ENCODE data around the gene ZNF682. TPM values are rescaled to one million over a fixed set of nuclear protein-coding genes. Genes with fewer than 3 reads are reported as not detected.

ZNF682 gene
- total RNA-seq, 1 experiment from 2014 or later: not detected

DNA sequence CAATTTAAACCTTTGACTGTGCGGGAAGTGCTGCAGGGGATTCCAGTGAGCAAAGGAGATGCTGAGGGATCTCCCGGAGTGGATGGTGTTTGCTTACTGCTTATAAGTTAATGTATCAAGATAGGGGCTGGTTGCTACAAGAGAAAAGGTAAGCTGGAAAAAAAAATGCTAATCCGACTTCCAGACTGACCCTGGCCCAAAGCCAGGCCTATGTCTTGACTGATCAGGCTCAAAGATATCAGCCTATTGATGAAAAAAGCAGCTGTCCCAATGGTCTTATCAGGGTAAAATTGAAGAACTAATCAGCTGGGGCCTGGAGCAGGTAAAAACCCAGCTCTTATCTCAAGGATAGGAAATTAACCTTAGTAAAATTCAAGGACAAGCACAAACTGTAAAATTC, 27.6 kb upstream of the ZNF682 start:
- DNase-seq (ENCODE audit: low read depth, low spot score): no peak
- no peak overlapping the region for H3K9ac ChIP-seq (ENCODE audit: low read length)
- H4K20me1 ChIP-seq (ENCODE audit: insufficient read depth): no peaks in the 10 kb centered on the region
- no peak overlapping the region for H3K27ac ChIP-seq (ENCODE audit: low read depth, low read length)
- H3K9me2 ChIP-seq (ENCODE audit: insufficient read depth): no peaks in the 10 kb centered on the region
- H3K9me3 ChIP-seq (ENCODE audit: control insufficient read depth in 1 of 2, insufficient read depth in 1 of 2, low read depth in 1 of 2, low read length in 2 of 2): peaks cover 6 to 11% of the 10 kb centered on the region in 2 experiments; a peak in 2 of 4 replicates
- H3K79me2 ChIP-seq (ENCODE audit: insufficient read depth, low read length): no peaks in the 10 kb centered on the region
- POLR2A ChIA-PET: no interaction called here
- BruUV-seq (replicated peaks): no TSS peak
- H3K4me1 ChIP-seq (ENCODE audit: control insufficient read depth in 1 of 2, insufficient read depth in 2 of 2, low read length in 2 of 2): no peaks in the 10 kb centered on the region
- ATAC-seq: no peak
- H3K4me2 ChIP-seq (ENCODE audit: low read length): no peak overlapping the region
- H2AFZ ChIP-seq (ENCODE audit: low read depth, low read length, poor library complexity, severe bottlenecking): no peak overlapping the region
- H3K27me3 ChIP-seq (ENCODE audit: insufficient read depth, low read length): no peaks in the 10 kb centered on the region
- no peaks in the 10 kb centered on the region for H3K36me3 ChIP-seq (ENCODE audit: control insufficient read depth in 1 of 2, insufficient read depth in 2 of 2, low read length in 2 of 2)
- CTCF ChIA-PET: no interaction called here
- TF ChIP-seq POLR2A (IDR thresholded peaks at IDR 0.05; ENCODE audit: borderline replicate concordance, extremely low read depth, insufficient read depth, insufficient read length): no peak
- TF ChIP-seq ELF1 (IDR thresholded peaks at IDR 0.05; ENCODE audit: borderline replicate concordance, low read depth): no peak
- TF ChIP-seq SIN3A (IDR thresholded peaks at IDR 0.05; ENCODE audit: low read depth): no peak
- no peak for TF ChIP-seq SP1 (IDR thresholded peaks at IDR 0.05; ENCODE audit: low read depth)
- TF ChIP-seq CEBPB (IDR thresholded peaks at IDR 0.05; ENCODE audit: low read depth): no peak
- no peak for TF ChIP-seq TCF7L2 (IDR thresholded peaks at IDR 0.05; ENCODE audit: borderline replicate concordance, extremely low read depth, insufficient read depth, insufficient read length)
- TF ChIP-seq RAD21 (IDR thresholded peaks at IDR 0.05; ENCODE audit: low read depth): no peak
- TF ChIP-seq EZH2 (IDR thresholded peaks at IDR 0.05): no peak
- TF ChIP-seq, protein P1, sequence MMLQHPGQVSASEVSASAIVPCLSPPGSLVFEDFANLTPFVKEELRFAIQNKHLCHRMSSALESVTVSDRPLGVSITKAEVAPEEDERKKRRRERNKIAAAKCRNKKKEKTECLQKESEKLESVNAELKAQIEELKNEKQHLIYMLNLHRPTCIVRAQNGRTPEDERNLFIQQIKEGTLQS (IDR thresholded peaks at IDR 0.05): no peak
- no peak for TF ChIP-seq EZH2phosphoT487 (IDR thresholded peaks at IDR 0.05; ENCODE audit: borderline replicate concordance)
- TF ChIP-seq EGR1 (IDR thresholded peaks at IDR 0.05; ENCODE audit: low read depth): no peak
- TF ChIP-seq CTCF (IDR thresholded peaks at IDR 0.05 in 2 of 3, conservative IDR thresholded peaks at IDR 0.05 in 1 of 3; ENCODE audit: borderline replicate concordance in 1 of 3, insufficient read depth in 1 of 3, low read depth in 2 of 3, low read length in 2 of 3): no peak
- TF ChIP-seq ZFX (IDR thresholded peaks at IDR 0.05): no peak
- no peak for TF ChIP-seq CBX3 (IDR thresholded peaks at IDR 0.05; ENCODE audit: low read depth)
- TF ChIP-seq REST (IDR thresholded peaks at IDR 0.05; ENCODE audit: low read depth): no peak
- no peak for TF ChIP-seq JUND (IDR thresholded peaks at IDR 0.05)
- TF ChIP-seq MAX (IDR thresholded peaks at IDR 0.05): no peak
- TF ChIP-seq ZNF274 (IDR thresholded peaks at IDR 0.05; ENCODE audit: low read depth, low read length): no peak
- TF ChIP-seq SRF (IDR thresholded peaks at IDR 0.05; ENCODE audit: low read depth): no peak
- intact Hi-C loops (cut with micrococcal nuclease): no loop called here
- RAD21 ChIA-PET (ENCODE audit: low non-redundant PET in 1 of 2, low total read pairs in 2 of 2, uncharacterized antibody in 2 of 2, unreplicated experiment in 2 of 2): no interaction called here
- no peak overlapping the region for H3K4me3 ChIP-seq (replicated peaks in 1 of 2; ENCODE audit: low read depth in 1 of 2, low read length in 2 of 2)
